ENCODE measurements around the gene DMXL2. TPM values are rescaled to one million over a fixed set of nuclear protein-coding genes. Genes with fewer than 3 reads are reported as not detected.
A peak's percentile ranks its signal among the peaks of the same experiment; 100 is the strongest.

The DMXL2 gene
- total RNA-seq, 4 donors from 2014 or later, result 17.5 to 111 (median 29.1) TPM

- no peak for ATAC-seq
- no peaks in the 10 kb centered on the region for H3K9me3 ChIP-seq
- WGBS, 2 donors (ENCODE audit: low coverage in 1 of 2), result 82 to 100% methylated on average over 3 of the region's 3 CpGs
- no peaks in the 10 kb centered on the region for H3K4me1 ChIP-seq
- peaks cover 0 to 11% of the 10 kb centered on the region in 2 donors for H3K36me3 ChIP-seq
- no peak for TF ChIP-seq CTCF (IDR thresholded peaks at IDR 0.05)
- no peak for TF ChIP-seq POLR2A (IDR thresholded peaks at IDR 0.05)
- TF ChIP-seq EP300 (IDR thresholded peaks at IDR 0.05), result no peak
- TF ChIP-seq POLR2AphosphoS5 (IDR thresholded peaks at IDR 0.05), result no peak
- no peak overlapping the region for H3K4me3 ChIP-seq
- H3K27me3 ChIP-seq, result no peaks in the 10 kb centered on the region
- H3K27ac ChIP-seq, result no peak overlapping the region
Observed at GRCh38 chr15:51558411-51558810, 64.2 kb downstream of the DMXL2 start.

GRCh38 chr15:51550841-51551240 lies 71.7 kb downstream of the DMXL2 start:
- Histone ChIP-seq H3K27me3 (no peaks in the 10 kb centered on the region), H3K4me1 (no peaks in the 10 kb centered on the region), H3K27ac (no peak overlapping the region), H3K36me3 (no peaks in the 10 kb centered on the region), H3K4me3 (no peak overlapping the region), H3K9me3 (no peaks in the 10 kb centered on the region)
- ATAC-seq, result no peak
- 90 to 94% methylated on average over 2 of the region's 2 CpGs for WGBS, 2 donors (ENCODE audit: low coverage in 1 of 2)
- no peak for TF ChIP-seq POLR2A (IDR thresholded peaks at IDR 0.05)
- no peak for TF ChIP-seq CTCF (IDR thresholded peaks at IDR 0.05)
- no peak for TF ChIP-seq POLR2AphosphoS5 (IDR thresholded peaks at IDR 0.05)
- TF ChIP-seq EP300 (IDR thresholded peaks at IDR 0.05), result no peak

- Histone ChIP-seq H3K4me3 (no peak overlapping the region), H3K9me3 (no peaks in the 10 kb centered on the region), H3K36me3 (peaks cover 0 to 4% of the 10 kb centered on the region in 2 donors), H3K4me1 (no peaks in the 10 kb centered on the region), H3K27me3 (no peaks in the 10 kb centered on the region), H3K27ac (no peak overlapping the region)
- ATAC-seq, result no peak
- TF ChIP-seq EP300 (IDR thresholded peaks at IDR 0.05) (no peak), CTCF (IDR thresholded peaks at IDR 0.05) (no peak), POLR2AphosphoS5 (IDR thresholded peaks at IDR 0.05) (no peak), POLR2A (IDR thresholded peaks at IDR 0.05) (no peak)
- WGBS, 2 donors (ENCODE audit: low coverage in 1 of 2), result 86 to 90% methylated on average over 2 of the region's 2 CpGs
Observed at GRCh38 chr15:51547656-51548055, 74.9 kb downstream of the DMXL2 start.

GRCh38 chr15:51536965-51537574 lies 85.5 kb downstream of the DMXL2 start:
- Histone ChIP-seq H3K27me3 (no peaks in the 10 kb centered on the region), H3K27ac (no peak overlapping the region), H3K4me3 (no peak overlapping the region), H3K9me3 (no peaks in the 10 kb centered on the region), H3K4me1 (no peaks in the 10 kb centered on the region), H3K36me3 (peaks cover 0 to 23% of the 10 kb centered on the region in 2 donors)
- no peak for ATAC-seq
- 0 to 8% methylated on average over 1 of the region's 1 CpG for WGBS, 2 donors (ENCODE audit: low coverage in 1 of 2)
- TF ChIP-seq POLR2A (IDR thresholded peaks at IDR 0.05), result no peak
- TF ChIP-seq CTCF (IDR thresholded peaks at IDR 0.05), result peak in 3 of 4 experiments; percentile 22 to 37 (median 23)
- TF ChIP-seq POLR2AphosphoS5 (IDR thresholded peaks at IDR 0.05), result no peak
- TF ChIP-seq EP300 (IDR thresholded peaks at IDR 0.05), result no peak

GRCh38 chr15:51533672-51534398 lies 88.7 kb downstream of the DMXL2 start:
- ATAC-seq, result no peak
- Histone ChIP-seq H3K27me3 (no peaks in the 10 kb centered on the region), H3K4me1 (no peaks in the 10 kb centered on the region), H3K27ac (no peak overlapping the region), H3K9me3 (peaks cover 0 to 13% (median 0%) of the 10 kb centered on the region in 3 donors), H3K36me3 (peaks cover 0 to 40% of the 10 kb centered on the region in 2 donors), H3K4me3 (no peak overlapping the region)
- TF ChIP-seq POLR2AphosphoS5 (IDR thresholded peaks at IDR 0.05), result no peak
- no peak for TF ChIP-seq POLR2A (IDR thresholded peaks at IDR 0.05)
- TF ChIP-seq CTCF (IDR thresholded peaks at IDR 0.05), result no peak
- WGBS, 2 donors (ENCODE audit: low coverage in 1 of 2), result 90 to 100% methylated on average over 4 of the region's 4 CpGs
